DMS114 treated with DMSO at 0.1 percent for 48 hours (cell line): ENCODE results near the gene SLC26A11.
"Not testable (repeated sequence)": the region's sequence is repeated elsewhere in the genome, so short reads cannot be mapped to it uniquely, and the experiment has no call there.

Experiments used
- DNase-seq: peaks from one replicate; lab custom pipeline; 2025; ENCODE audit not compliant: unreplicated experiment; lab: John Stamatoyannopoulos, UW

SLC26A11 gene

GRCh38 chr17:80195671-80196529 is 24.3 kb upstream of the SLC26A11 start:
- no peak for DNase-seq

GRCh38 chr17:80196652-80197051 is 23.6 kb upstream of the SLC26A11 start:
- DNase-seq: no peak

DNA sequence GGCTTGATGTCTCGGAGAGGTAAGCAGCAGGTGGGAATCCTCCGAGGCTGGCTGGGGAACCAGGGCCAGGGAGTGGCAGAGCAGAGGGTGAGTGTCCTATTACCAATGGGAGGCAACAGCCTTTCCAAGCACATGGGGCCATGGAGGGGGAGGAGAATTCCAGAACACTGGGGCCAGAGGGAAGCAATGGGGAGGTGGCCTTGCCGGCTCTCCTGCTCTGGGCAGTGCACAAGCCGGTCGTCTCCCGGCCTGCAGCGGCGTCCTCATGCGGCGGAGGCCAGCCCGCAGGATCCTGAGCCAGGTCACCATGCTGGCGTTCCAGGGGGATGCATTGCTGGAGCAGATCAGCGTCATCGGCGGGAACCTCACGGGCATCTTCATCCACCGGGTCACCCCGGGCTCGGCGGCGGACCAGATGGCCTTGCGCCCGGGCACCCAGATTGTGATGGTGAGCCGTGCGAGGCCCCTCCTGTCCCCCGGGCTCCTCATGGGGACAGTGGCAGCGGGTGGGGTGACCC is 22.0 kb upstream of the SLC26A11 start:
- DNase-seq: no peak

DNA sequence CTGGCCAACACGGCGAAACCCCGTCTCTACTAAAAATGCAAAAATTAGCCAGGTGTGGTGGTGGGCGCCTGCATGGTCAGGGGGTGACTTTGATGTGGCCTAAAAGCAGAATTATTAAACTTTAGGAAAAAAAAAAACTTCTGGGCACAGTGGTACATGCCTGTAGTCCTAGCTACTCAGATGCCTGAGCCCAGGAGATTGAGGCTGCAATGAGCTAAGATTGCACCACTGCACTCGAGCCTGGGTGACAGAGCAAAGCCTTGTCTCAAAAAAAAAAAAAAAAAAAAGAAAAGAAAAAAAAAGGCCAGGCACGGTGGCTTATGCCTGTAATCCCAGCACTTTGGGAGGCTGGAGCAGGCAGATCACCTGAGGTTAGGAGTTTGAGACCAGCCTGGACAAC is 20.9 kb upstream of the SLC26A11 start:
- DNase-seq: not testable (repeated sequence)

GRCh38 chr17:80201446-80201845 is 18.8 kb upstream of the SLC26A11 start:
- DNase-seq: no peak

DNA sequence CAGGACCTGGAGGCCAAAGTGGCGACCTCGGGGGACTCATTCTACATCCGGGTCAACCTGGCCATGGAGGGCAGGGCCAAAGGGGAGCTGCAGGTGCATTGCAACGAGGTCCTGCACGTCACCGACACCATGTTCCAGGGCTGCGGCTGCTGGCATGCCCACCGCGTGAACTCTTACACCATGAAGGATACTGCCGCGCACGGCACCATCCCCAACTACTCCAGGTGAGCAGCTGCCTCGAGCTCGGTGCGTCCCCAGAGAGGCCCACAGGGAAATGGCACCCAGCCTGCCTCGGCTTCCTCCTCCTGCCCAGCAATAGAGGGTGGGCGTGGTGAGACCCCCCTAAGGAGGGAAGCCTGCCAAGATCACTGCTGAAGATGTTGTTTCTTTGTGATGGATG is 18.0 kb upstream of the SLC26A11 start:
- no peak for DNase-seq

DNA sequence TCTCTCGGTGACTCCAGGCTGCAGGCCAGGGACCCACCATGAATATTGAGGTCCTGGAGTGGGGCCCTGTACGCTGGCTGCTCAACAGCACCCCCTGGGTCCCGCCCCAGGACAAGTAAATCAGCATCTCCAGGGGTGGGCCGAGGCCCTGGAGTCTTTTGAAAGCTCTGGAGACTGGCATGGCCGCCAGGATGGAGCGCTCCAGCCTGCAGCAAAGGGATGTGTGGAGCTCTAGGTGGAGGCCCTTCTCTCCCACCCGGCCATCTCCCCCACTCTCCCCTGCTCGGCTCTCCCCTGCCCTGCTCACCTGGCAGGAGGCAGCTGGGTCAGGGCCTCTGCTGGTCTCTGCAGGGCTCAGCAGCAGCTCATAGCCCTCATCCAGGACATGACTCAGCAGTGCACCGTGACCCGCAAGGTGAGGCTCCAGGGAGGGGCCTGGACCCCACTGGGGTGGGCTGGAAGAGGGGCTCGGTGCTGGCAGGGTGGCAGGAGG is 16.7 kb upstream of the SLC26A11 start:
- no peak for DNase-seq

DNA sequence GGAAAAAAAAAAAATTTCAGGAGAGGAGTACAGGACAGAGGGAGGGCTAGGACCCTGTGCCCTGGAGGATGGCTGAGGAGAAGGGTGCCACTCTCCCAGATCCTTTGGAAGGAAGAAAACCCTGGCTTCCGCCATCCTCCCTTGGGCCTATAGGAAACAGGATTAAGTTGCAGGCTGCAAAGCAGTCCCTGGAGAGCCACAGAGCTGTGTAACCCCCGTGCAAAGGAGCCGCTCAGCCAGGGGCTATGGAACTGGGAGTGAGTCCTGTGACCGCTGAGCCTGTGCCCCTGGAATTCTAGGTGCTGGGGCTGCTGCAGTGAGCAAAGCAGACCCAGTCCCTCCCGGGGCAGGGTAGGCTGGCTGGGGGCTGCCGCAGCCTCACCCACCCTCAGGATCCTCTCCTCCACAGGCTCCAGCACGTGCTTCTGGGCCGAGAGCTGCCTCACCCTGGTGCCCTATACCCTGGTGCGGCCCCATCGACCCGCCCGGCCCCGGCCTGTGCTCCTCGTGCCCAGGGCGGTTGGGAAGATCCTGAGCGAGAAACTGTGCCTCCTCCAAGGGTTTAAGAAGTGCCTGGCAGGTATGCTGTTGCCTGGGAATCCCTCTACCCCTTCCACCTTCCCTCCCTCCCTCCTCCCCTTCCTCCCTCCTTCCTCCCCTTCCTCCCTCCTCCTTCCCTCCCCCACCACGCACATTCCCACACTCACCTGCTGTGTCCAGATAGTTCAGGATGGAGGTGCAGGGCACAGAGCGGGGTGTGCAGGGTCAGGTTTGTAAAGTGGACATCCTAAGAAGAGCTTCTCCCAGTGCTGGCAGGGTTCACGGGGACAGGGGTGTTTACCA is 15.4 kb upstream of the SLC26A11 start:
- no peak for DNase-seq

DNA sequence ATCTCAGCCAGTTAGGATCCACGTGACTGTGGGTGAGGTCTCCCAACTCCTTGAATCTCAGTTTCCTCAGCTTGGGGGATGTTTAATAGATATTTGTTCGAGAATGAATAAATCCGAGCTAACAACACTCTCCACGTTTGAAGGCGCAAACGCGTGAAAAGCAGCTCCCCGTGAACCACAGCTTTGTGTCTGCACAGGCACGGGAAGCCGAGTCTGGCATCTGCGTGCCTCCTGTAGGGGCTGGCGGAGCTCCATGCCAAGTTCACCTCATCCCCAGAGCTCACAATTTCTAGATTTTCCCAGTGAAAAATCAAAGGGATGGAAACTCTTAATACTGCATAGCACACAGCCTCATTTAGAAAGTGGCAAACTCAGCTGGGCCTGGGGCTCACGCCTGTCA is 14.4 kb upstream of the SLC26A11 start:
- no peak for DNase-seq

DNA sequence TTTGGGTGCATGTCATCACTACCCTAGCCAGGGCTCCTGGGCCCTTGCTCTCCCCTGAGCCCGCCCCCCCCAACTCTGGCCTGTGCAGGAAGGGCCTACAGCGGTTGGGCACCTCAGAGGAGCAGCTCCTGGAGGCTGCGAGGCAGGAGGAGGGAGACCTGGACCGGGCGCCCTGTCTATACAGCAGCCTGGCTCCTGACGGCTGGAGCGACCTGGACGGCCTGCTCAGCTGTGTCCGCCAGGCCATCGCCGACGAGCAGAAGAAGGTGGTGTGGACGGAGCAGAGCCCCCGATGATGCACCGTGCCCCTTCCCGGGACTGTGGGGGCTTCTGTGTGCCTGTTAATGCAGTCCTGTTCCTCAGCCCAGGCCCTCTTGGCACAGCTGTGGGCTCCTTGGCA is 12.2 kb upstream of the SLC26A11 start:
- no peak for DNase-seq

DNA sequence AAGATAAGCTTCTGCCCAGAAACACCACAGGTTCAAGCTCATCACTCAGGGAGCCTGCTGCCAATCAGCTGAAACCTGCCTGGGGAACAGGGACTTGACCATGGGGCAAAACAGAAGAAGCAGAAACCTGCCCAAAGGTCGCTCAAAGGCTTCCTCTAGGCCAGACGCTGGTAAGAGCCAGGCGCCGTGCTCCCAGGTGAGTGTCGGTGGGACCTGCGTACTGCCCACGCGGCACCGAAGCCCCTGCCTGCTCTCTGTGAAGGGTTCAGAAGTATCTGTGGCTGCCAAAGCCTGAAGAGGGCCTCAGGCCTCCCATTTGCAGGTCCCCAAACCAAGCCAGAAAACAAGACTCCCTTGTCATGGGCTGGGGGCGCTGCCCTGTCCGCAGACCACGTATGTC is 10.5 kb upstream of the SLC26A11 start:
- no peak for DNase-seq

DNA sequence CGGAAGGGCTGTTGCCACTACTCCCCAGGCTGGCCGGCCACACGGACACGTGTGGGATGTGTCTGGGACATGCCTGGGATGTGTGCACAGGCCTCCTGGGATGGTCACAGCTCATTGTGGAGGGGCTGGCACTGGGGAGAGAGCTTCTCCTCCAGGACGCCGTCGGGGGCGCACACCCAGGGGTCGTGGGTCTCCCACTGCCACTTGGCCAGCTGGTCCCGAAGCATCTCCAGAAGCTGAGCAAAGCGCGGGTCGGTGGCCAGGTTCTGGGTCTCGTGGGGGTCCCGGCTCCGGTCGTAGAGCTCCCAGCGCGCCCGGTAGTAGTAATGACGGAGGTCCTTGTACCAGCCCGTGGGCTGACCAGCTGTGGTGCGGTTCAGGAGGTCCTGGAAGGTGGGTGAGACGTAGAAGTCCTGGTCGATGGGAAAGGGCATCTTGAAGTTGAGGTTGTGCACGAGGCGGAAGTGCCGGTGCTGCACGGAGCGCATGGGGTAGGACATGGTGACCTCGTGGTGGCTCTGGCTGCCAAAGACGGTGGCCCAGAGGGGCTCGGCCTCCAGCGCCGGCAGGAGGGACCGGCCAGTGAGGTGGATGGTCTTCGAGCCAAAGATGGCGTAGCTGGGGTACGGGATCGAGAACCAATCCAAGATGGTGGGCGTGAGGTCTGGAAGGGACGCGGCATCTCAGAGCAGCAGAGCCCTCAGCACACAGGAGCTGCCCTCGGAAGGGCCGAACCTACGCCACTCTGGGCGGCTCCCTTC is 9.7 kb upstream of the SLC26A11 start:
- DNase-seq: no peak

DNA sequence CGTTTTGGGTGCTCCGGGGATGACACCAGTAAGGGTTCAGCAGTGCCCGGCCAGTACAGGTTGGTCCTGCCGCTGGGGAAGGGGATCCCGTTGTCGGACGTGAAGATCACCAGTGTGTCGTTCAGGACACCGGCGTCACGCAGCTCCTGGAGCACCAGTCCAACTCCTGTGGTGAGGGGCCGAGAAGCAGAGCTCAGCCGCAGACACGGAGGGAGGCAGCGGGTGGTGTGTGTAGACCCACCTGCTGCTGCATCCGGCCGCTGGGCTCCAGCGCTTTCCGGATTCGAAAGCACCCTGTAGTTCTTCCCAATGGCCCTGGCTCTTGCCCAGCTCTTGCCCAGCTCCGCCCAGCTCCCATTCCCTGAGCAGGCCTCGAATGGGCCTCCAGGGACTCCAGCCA is 8.1 kb upstream of the SLC26A11 start:
- no peak for DNase-seq

GRCh38 chr17:80212511-80212910 is 7.7 kb upstream of the SLC26A11 start:
- DNase-seq: no peak

GRCh38 chr17:80212962-80213642 is 7.1 kb upstream of the SLC26A11 start:
- DNase-seq: no peak

DNA sequence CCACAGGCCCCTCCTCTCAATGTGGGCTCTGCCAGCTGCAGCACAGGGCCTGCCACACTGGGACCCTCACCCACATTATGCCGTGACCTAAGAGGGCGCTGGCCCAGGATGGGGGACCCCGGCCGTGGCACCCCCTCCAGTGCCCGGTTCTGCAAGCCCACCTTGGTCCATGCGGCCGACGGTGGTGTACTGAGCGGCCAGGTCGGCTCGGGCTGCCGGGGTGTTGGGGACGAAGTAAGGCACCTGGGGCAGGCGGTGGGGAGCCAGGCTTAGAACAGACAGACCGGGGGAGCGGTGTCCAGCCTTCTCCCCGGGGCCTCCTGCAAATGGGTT is 6.6 kb upstream of the SLC26A11 start:
- no peak for DNase-seq

- DNase-seq: no peak
Measured at GRCh38 chr17:80214012-80214877, 6.0 kb upstream of the SLC26A11 start.

DNA sequence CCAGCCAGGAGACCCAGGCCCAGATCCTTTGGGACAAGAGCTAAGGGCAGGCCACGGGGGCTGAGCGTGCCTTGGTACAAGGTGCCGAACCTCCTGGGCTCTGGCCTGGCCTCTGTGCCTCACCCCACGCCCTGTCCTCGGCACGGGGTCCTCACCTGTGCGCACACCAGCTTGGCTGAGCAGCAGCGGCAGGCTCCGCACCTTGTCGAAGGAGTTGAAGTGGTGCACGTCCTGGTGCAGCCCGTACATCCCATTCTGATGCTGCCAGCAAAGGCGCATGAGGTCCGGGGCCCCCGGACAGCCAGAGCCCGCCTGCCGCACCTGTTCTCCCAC is 5.4 kb upstream of the SLC26A11 start:
- DNase-seq: no peak

DNA sequence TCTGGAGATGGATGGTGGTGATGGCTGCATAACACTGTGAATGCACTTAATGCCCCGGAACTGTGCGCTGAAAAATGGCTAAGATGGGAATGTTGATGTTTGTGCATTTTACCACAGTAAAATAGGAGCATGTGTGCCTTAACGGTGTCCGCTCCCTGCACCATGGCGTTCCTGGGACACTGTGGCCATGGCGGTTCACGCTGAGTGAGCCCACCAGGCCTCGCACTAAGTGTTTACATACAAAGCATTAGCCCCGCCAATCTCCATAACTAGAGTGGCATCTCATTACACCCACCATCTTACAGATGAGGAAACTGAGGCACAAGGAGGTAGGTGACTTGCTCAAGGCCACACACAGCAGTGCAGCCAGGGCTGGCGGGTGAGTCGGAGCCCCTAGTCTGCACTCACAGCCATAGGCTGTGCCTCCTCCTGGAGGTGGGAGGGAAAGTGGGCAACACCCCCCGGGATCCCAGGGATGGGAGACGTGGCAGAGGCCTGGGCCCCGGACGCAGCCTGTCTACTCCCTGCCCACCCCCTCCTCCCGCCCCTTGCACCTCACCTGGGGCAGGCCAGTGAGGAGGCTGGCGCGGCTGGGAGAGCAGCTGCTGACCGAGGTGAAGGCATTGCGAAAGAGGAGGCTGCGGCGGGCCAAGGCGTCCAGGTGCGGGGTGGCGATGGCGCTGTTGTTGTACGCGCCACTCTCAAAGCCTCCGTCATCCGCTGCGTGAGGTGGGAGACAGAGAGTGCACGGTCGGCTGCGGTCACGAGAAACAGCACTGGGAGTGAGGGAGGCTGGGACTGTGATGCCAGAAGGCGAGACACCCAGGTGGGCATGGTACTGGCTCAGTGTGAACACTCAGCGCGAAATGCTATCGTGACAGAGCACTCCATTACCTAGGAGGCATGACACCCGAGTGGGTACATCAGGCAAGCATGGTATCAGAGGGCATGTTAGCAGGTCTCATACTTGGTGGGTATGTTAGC is 3.5 kb upstream of the SLC26A11 start:
- DNase-seq: no peak
